Ishikawa (cell line): ENCODE data around the gene MTX1.

Source experiments
- CEBPB ChIP-seq: IDR thresholded peaks from 2 replicates; pipeline ENCODE4 v1.6.1; 2012
- CREB1 ChIP-seq: IDR thresholded peaks from 2 replicates; pipeline ENCODE4 v1.6.1; 2012; ENCODE audit warnings: low read depth
- EGR1 ChIP-seq: IDR thresholded peaks from 2 replicates; pipeline ENCODE4 v1.6.1; 2012
- EP300 ChIP-seq: IDR thresholded peaks from 2 replicates; pipeline ENCODE4 v1.6.1; 2012; ENCODE audit warnings: borderline replicate concordance
- FOXM1 ChIP-seq: IDR thresholded peaks from 2 replicates; pipeline ENCODE4 v1.6.1; 2012; ENCODE audit warnings: low read depth, borderline replicate concordance
- RAD21 ChIP-seq: IDR thresholded peaks from 2 replicates; pipeline ENCODE4 v1.6.1; 2012; ENCODE audit warnings: low read depth
- TEAD4 ChIP-seq: IDR thresholded peaks from 2 replicates; pipeline ENCODE4 v1.6.1; 2012
- TF ChIP-seq, protein P1 (sequence below): IDR thresholded peaks from 2 replicates; pipeline ENCODE4 v1.6.1; 2012; ENCODE audit warnings: low read depth, mild to moderate bottlenecking
- TF ChIP-seq, protein P2 (sequence below): IDR thresholded peaks from 2 replicates; pipeline ENCODE4 v1.6.1; 2012

DNA sequence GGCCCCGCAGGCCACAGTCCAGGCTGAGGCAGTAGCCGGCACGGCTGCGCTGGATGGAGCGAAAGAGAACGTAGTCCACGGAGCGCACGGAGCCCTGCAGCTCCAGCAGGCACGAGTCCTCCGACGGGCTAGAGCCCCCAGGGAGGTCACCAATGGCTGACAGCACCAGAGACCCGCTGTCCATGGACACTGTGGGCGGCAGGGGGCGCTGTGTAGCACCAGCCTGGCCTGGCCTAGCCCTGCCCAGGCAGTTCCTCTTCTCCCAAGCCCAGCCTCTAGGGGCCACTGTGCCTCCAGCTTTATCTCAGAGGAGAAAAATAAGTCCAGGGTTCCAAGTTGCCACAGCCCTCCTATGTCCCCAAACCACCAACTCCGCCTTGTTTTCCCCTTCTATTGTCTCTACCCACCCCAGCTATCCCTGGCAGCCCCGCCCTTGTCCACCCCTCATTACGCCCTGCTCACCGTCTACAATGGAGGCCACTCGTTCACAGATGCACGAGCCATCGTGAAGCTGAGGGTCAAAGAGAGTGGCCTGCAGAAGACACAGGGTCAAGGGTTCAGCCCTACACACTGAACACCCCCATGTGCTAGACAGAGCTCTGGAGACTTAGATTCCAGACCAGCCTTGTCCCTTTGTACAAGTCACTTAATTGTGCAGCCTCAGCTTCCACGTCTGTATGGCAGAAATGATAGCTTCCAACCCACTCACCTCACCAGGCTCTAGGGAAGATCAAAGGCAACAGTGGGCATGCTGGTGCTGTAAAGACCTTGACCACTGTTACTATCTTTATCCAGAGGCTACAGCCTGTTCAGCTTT, 42.3 kb downstream of the MTX1 start:
- TF ChIP-seq, protein P1, sequence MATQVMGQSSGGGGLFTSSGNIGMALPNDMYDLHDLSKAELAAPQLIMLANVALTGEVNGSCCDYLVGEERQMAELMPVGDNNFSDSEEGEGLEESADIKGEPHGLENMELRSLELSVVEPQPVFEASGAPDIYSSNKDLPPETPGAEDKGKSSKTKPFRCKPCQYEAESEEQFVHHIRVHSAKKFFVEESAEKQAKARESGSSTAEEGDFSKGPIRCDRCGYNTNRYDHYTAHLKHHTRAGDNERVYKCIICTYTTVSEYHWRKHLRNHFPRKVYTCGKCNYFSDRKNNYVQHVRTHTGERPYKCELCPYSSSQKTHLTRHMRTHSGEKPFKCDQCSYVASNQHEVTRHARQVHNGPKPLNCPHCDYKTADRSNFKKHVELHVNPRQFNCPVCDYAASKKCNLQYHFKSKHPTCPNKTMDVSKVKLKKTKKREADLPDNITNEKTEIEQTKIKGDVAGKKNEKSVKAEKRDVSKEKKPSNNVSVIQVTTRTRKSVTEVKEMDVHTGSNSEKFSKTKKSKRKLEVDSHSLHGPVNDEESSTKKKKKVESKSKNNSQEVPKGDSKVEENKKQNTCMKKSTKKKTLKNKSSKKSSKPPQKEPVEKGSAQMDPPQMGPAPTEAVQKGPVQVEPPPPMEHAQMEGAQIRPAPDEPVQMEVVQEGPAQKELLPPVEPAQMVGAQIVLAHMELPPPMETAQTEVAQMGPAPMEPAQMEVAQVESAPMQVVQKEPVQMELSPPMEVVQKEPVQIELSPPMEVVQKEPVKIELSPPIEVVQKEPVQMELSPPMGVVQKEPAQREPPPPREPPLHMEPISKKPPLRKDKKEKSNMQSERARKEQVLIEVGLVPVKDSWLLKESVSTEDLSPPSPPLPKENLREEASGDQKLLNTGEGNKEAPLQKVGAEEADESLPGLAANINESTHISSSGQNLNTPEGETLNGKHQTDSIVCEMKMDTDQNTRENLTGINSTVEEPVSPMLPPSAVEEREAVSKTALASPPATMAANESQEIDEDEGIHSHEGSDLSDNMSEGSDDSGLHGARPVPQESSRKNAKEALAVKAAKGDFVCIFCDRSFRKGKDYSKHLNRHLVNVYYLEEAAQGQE: no peak
- TF ChIP-seq EP300: no peak
- no peak for TF ChIP-seq EGR1
- TF ChIP-seq, protein P2, sequence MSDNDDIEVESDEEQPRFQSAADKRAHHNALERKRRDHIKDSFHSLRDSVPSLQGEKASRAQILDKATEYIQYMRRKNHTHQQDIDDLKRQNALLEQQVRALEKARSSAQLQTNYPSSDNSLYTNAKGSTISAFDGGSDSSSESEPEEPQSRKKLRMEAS: no peak
- TF ChIP-seq TEAD4: no peak
- TF ChIP-seq RAD21: peak; percentile 87
- TF ChIP-seq CREB1: no peak
- TF ChIP-seq CEBPB: no peak
- TF ChIP-seq FOXM1: no peak
